T-helper 9 cell (primary cell): ENCODE results near the gene SLC46A1.
"Not testable (repeated sequence)": the region's sequence is repeated elsewhere in the genome, so short reads cannot be mapped to it uniquely, and the experiment has no call there.

Experiments used
- DNase-seq: peaks from one replicate; pipeline ENCODE4 v3.0.0-alpha.2; 2020
- total RNA-seq, 2 donors: gene quantifications; one replicate each; lab custom pipeline; 2026; lab: John Stamatoyannopoulos, UW

The SLC46A1 gene
- 1.7 to 2.8 reads per million in 2 donors for total RNA-seq

DNA sequence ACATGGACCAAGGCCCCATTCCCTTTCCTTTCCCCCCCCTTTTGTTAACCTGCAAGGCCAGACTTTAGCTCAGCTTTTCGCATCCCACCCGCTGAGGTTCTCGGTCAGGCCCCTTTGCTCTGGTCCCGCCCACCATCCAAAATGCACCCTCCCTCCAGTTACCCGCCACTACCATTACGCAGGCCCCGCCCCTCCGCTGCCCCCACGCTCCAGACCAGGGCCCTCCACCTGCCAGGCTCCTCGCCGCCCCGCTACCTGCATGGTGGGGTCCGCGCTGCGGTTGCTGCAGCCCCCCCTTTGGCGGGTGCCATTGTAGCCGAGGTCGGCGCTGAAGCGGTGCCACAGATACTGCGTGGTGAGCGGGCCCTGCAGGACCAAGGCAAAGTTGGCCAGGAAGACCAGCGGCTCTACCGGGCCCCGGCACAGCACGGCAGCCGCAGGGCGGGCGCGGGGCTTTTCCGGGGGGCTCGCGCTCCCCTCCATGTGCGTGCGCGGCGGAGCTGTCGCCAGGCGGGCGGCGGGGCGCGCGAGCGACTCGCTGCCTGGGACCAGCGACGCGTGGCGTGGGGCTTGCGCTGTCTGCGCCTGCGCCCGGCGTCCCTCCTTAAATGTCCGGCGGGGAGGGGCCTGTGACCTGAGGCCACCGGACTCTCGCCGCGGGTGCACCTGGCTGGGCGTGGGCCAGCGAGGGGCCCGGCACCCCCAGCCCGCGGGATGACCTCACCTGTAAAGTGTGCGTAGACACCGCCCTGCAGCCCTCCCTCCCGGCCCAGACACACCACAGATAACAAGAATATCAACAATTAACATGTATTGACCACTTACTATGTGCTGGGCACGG, at the start of gene SLC46A1:
Gene SLC46A1, minus strand, starts transcription at position 581 of the 841 bp plus-strand sequence. Its CDS starts 98 bp downstream, at position 483.
- DNase-seq: no peak

DNA sequence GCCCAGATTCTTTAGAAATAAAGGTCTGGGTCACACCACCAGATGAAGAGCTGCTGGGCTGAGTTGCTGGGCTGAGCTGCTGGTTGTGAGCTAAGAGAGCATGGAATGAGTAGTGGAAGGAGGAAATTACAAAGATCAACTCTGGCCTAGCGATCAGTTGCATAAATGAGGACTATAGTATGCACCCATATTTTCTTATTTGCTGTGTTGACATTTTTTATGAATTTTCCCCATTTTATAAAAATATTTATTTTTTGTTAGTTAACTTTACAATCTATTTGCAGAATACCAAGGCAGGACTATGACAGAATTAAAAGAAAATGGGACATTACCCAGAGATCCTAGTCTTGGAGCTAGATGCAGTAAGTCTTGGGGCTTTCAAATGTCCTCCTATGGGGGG, 43.8 kb upstream of the SLC46A1 start:
- no peak for DNase-seq

DNA sequence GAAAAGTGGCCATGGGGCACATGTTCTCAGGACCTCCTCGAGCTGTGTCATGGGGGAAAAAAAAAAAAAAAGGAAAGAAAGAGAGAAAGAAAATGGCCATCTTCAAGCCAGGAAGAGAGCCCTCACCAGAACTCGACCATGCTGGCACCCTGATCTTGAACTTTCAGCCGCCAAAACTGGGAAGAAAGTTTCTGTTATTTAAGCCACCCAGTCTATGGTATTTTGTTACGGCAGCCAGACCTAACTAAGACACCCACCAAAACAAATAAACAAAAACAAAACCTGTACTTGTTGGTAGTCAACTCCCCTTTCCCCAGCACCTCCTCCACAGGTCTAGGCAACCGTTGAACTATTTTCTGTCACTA, 41.4 kb upstream of the SLC46A1 start:
- DNase-seq: no peak

DNA sequence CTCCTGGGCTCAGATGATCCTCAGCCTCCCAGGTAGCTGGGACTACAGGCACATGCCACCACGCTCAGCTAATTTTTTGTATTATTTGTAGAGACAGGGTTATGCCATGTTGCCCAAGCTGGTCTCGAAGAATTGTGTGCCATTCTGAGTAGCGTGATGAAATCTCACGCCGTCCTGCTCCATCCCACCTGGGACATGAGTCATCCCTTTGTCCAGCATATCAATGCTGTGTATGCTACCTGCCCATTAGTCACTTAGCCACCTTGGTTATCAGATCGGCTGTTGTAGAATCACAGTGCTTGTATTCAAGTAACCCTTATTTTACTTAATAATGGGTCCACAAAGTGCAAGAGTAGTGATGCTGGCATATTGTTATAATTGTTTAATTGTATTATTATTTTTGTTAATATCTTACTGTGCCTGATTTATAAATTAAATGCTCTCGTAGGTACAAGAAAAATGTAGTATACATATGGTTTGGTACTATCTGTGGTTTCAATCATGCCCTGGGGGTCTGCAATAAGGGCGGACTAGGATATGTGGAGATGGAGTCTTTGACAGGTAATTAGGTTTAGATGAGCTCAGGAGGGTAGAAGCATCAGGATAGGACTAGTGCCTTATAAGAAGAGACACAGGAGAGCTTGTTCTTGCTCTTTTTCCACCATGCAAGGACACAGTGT, 40.8 kb upstream of the SLC46A1 start:
- DNase-seq: no peak

DNA sequence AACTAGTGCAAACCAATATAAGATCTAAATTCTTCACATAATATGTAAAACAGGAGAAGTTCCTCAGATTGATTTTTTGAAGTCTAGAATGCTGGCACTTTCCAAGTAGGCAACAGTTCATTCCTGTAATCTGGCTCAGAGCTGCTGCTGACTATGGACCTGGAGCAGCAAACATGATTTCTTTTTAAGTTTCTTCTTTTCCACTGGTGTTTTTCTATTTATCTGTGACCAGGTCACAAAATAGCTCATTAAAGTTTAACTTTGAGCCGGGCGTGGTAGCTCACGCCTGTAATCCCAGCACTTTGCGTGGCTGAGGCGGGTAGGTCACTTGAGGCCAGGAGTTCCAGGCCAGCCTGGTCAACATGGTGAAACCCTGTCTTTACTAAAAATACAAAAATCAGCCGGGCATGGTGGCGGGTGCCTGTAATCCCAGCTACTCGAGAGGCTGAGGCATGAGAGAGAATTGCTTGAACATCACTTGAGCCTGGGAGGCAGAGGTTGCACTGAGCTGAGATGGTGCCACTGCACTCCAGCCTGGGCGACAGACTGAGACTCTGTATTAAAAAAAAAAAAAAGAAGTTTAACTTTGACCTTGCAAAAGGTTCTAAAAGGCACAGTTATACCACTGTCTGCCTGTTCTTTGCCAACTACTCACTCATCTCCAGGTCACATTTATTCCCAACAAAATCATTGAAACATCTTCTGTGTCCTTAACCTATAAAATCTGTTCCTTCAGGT, 38.1 kb upstream of the SLC46A1 start:
- DNase-seq: no peak

DNA sequence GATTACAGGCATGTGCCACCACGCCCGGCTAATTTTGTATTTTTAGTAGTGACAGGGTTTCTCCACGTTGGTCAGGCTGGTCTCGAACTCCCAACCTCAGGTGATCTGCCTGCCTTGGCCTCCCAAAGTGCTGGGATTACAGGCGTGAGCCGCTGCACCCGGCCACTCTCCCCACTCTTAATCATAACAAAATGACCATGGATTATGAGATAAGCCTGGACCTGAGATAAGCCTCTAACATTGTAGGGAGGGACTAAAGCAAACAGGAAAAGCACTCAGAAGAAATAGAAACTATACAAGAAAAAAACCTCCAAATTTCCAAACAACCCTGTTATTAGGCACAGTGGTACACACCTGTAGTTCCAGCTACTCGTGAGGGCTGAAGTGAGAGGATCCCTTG, 28.3 kb upstream of the SLC46A1 start:
- not testable (repeated sequence) for DNase-seq

DNA sequence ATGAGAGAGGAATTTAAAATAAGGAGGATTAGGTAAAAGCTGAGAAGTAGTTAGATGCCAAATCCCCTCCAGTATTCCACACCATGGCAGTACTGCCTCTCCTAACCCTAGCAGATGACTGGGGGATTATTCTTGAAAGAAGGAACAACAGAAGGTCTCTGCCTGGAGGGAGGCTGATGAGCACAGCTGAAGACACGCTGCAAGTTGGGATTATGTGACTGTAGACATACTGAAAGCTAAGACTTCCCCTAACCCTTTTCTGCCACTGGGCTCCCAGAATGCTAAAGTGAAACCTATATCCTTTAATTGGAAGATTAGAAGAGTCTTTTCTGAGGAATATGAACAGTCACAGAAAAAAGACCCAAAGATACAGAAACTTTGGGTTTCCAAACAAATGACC, 27.7 kb upstream of the SLC46A1 start:
- no peak for DNase-seq

DNA sequence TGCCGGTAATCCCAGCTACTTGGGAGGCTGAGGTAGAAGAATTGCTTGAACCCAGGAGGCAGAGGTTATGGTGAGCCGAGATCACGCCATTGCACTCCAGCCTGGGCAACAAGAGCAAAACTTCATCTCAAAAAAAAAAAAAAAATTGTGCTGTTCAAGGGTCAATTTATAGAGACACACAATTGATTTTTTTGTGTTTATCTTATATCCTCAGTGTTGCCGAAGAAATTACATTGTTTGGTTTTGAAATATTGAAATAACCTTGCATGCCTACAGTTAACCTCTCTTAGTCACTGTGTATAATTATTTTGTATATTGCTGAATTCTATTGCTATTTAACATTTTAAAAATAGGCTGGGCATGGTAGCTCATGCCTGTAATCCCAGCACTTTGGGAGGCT, 22.0 kb upstream of the SLC46A1 start:
- DNase-seq: not testable (repeated sequence)

DNA sequence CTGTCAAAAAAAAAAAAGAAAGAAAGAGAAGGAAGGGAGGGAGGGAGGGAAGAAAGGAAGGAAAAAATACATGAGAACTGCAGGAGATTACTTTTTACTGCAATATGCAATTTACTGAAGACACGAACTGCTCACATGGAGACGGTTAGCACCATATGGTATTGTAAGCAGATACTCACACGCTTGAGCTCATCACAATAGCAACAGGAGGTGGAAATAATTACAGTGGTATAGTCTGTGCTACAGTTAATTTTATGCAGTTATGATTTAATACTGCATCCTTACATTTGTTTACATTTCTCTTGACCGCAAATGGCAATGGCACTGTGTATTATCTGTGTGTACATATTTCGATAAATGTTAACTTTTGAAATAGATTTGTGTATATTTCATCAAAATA, 21.4 kb upstream of the SLC46A1 start:
- DNase-seq: no peak

DNA sequence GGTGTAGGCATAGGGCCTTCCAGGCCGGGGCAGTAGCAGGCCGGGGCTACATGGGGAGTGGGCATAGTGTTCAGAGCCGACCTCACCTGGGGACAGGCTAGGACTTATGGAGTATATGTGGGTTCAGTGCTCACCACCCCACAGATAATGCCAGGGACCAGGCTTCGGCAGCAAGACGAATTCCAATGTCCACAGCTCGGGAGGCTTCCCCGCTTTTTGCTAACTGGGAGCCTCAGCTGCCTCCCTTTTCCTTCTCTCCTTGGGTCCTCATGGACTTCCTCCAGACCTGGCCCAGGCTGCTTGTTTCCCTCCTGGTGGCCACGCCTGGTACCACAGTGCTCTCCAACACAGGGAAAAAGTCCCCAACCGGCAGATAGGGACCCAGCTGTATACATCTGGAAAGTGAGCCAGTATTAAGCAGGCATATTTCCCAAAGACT, 20.1 kb upstream of the SLC46A1 start:
- no peak for DNase-seq

DNA sequence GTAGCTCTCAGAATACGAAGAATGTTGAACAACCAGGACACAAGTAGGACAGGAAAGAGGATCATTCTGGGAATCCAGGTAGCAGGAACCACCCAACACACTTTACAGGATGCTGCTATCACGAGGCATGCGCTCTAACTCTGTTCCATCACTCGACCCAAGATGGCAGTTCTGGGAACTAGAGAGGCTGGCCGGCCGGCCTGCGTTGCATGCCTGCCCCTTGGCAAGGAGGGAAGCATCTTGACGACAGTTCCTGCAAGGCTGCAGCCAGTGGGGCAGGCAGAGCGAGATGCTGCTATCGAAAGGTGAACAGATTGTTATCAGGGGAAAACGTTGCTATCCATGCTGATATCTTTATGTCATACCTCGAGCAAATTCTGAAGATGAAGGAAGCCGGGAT, 19.2 kb upstream of the SLC46A1 start:
- no peak for DNase-seq

DNA sequence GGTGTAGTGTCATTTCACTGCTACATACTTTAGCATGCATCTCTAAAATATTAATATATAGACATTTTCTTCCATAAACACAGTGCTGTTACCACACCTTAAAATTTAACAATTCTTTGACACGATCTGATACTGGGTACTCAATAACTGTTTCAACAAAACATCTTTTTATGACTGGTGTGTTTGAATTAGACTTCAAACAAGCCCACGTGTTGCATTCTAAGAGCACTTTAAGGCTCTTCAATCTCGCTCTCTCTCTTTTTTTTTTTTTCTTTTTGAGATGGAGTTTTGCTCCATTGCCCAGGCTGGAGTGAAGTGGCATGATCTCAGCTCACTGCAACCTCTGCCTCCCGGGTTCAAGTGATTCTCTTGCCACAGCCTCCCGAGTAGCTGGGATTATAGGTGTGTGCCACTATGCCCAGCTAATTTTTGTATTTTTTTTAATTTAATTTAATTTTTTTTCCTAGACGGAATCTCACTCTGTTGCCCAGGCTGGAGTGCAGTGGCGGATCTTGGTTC, 15.8 kb upstream of the SLC46A1 start:
- DNase-seq: no peak

DNA sequence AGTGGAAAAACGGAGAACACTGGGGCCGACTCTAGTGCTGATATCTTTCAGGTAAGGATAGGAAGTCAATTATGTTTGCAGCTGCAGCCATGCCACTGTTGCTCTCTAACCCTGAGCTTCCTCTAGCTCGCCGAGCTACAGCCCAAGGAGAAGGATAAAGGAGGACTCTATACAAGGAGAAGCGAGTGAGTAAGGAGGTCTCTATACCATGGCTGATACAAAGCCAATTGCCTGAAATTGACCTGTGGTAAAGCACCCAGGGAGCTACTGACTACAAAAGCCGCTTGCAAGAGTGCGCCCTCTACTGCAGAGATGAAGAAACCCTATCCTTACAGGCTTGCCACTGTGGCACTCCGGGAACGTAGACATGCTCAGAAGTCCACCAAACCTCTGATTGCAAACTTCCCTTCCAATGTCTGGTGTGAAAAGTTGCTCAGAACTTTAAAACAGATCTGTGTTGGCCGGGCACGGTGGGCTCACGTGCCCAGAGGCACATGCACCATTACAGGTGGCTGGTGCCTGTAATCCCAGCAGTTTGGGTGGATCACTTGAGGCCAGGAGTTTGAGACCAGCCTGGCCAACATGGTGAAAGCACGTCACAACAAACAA, 10.8 kb upstream of the SLC46A1 start:
- DNase-seq: peak; percentile 21

DNA sequence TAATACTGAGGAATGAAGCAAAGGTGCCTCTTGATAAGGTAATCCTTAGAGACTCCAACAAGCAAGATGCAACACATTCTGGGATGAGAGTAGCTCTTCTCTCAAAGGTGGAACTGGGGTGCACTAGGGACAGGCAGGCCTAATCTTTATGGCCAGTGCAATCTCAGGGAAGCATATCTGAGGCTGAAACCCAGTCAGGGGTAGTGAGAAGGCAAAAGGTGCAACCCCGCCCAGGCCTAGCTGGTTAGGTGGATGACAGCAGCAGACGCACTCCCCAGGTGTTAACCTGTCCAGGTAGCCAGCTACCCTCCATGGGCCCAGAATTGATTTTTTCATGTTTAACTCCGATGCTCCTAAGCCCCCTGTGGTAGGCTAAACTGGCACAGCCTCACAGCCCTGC, 9.9 kb upstream of the SLC46A1 start:
- DNase-seq: no peak

DNA sequence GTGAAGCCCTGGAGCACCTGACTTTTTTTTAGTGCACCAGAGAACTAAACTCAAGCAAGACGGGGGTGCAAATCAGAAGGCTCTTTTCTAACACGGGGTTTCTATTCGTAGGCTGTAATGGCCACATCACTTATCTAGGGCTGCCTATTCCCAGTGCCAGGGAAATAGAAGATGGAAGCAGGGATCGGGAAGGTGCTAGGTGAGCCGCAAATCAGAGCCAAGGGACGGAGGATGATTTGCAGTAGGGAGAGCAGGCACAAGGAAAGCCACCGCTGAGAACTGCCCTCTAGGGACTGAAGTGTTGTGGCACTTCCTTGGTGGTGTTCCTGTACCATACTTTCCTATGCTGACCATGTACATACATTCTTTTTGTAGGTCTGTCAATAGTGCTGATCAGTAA, 7.8 kb upstream of the SLC46A1 start:
- no peak for DNase-seq

DNA sequence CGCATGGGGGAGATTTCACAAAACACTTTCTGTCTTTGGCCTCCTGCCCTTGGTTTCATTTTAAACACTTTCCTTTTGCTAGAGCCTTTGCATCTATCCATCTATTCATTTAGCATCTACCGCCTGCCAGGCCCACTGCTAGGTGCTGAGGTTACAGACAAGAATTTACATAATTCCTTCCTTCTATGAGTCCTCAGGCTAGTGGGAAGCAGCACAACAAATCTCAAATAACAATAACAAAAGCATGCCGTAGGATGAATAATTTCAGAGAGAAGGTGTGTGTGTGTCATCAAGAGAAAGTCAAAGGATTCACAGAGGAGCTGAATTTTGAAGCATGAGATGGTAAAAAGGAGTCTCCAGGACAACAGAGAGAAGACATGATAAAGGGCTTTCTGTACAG, 6.1 kb upstream of the SLC46A1 start:
- DNase-seq: no peak

DNA sequence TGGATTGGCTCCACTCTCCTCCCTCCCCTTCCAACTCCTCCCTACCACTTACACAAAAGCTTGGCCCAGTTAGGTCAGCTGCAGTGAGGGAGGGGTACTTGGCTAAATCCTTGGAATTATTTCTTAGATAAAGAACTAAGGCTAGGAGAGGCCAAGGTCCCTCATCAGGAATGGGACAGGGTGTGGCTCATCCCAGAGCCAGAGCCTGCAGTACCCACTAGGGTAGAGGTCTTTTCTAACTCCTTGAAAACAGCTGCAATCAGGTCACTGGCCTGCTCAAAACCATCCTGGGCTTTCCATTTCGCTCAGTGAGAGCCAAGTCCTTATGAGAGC, 1.9 kb upstream of the SLC46A1 start:
- no peak for DNase-seq

DNA sequence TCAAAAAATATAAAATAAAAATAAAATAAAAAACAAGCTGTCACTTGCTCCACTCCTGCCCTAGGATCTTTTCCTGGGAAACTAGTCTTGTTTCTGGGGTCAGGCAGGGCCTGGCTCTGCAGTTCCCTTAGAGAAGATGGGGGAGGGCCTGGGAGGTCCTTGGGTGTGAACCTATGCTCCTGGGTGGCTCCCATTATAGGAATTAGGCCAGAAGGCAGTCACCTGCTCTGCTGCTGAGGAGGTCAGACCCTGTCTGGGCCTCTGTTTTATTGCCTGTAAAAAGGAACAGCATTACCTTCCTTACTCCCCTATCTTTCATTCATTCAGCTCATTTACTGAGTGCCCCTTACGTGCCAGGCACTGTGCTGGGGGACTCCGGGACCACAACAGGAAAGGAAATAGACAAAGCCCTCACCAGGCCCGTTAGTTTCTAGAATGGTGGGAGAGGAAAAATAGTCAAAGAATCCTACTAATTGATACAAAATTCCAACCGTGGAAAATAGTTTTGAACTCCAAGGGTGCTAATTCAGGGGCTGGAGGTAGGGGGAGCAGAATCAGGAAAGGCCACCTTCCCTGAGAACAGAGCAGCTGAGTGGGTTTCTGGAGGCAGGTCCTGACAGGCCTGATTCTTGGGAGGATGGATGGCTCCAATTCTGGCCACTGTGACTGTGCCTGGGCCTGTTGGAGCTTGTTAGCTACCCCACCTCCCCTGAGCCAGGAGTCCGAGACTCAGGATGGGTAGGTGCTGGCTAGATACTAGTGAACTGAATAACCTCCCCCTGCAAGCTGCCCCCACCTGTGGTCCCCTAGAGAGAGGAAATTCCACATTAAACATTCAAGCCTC, 1.3 kb upstream of the SLC46A1 start:
- no peak for DNase-seq

DNA sequence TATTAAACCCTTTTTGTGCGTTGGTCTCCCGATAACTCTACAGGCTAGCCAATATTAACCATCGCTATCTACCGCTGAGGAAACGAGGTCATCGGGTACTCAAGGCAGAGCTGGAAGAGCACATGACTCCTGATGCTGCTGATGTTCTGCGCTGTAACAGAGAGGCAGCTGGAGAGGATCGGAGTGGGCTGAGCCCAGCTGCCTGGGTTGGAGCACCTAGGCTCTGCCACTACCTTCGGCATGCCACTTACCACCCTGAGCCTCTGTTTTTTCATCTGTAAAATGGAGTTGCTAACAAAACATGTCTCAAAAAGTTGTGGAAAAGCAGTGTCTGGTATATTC, 432 bp upstream of the SLC46A1 start:
- no peak for DNase-seq

DNA sequence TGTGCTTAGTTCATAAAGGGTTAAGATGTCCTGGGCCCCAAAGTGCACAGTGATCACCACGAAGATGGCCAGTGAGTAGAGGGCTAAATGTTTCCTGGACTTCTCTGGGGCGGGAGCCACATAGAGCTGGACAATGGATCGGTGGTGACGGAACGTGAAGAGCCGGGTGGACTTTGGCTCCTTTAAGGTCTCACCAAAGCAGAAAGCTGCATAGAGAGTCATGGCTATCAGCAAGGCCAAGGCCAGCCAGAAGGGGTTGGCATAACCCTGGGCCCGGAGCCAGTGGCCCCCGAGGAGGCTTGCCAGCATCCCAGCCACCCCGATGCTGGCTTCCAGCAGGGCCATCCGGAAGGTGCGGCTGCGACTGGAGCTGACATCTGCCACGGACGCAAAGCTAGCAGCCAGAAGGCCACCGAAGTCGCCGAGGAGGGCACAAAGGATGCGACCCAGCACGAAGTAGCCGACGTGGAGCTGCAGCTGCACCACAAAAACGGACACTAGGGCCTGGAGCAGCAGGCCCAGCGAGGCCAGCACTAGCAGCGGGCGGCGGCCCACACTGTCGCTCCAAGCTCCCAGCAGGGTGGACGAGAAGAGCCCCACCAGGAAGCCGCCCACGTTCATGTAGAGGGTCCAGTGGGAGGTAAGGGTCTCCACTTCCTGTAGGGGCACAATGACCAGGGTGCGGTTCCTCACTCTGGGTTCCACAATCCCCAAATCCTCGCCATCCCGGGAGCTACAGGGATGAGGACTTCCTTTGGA, 1.0 kb downstream of the SLC46A1 start:
- DNase-seq: no peak

DNA sequence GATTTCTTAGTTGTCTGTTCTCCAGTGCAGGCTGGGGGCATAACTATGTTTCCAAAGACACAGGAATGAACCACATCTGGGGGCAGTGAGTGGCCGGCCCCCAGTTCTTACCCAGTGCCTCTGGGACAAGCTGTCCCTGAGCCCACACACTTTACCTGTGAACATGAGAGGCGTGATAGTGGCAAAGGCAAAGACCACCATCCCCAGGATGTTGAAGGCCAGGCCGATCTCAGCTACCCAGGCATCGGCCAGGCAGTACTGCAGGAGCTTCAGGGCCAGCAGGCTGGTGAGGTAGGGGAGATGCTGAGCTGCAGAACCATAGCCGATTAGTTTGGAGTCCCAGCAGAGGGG, 1.6 kb downstream of the SLC46A1 start:
- no peak for DNase-seq

DNA sequence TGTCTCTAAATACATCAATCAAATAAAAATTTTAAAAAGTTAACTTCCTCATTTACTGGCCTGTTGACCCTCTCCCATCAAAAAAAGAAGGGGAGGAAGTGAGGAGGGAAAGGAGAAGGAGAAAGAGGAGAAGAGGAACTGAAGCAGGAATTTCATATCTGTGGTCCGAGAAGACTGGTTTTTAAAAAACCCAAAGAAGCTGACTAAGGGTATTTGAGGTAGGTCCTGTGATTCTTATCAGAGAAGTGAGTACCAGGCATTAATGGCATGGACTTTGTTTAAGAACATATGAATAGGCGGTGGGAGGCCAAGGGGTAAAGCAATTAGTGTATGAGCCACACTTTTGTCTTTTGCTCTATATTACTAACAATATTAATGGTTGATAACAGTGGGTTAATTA, 2.0 kb downstream of the SLC46A1 start:
- no peak for DNase-seq
